ENCODE measurements around the gene CARHSP1.

DNA sequence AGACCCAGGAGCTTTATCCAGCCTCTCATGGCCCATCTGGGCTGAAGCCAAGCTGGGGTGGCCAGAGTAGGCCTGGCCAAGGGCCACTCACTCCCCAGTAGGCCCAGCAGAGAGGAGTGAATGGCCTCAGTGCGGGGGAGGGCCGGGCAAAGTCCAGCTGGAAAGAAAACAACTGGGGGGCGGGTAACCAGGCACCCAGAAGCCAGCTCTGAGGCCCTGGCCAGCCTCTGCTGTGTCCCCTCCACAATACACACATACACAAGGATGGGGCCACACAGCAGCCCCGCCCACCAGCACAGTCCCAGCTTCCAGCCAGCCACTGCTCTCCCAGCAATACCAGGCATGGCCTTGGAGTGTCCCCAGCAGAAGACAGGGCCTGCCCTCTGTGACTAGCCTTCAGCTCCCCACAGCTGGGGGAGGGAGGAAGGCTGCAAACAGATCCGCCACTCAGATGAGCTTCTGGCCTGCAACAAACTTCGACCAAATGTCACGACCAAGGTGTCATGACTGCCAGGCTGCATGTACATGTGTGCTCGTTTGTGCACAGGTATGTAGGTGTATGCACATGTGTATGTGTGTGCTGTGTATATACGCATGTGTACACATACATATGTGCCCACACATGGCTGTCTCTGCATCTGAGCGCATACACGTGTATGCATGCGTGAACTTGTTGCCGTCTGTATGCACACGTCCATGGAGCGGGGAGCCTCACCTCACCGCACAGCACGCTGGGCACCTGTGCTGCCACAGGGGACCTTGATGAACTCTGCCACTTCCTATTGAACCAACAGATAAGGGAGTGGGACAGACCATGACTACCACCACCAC lies 5.0 kb downstream of the CARHSP1 start:
- no peak for TF ChIP-seq EZH2 (IDR thresholded peaks at IDR 0.05; ENCODE audit: insufficient read depth, poor library complexity, severe bottlenecking)
- TF ChIP-seq EZH2phosphoT487 (IDR thresholded peaks at IDR 0.05; ENCODE audit: insufficient read depth, low read depth): no peak
